ENCODE measurements around the gene IL16.
A peak's percentile ranks its signal among the peaks of the same experiment; 100 is the strongest.

IL16 gene

DNA sequence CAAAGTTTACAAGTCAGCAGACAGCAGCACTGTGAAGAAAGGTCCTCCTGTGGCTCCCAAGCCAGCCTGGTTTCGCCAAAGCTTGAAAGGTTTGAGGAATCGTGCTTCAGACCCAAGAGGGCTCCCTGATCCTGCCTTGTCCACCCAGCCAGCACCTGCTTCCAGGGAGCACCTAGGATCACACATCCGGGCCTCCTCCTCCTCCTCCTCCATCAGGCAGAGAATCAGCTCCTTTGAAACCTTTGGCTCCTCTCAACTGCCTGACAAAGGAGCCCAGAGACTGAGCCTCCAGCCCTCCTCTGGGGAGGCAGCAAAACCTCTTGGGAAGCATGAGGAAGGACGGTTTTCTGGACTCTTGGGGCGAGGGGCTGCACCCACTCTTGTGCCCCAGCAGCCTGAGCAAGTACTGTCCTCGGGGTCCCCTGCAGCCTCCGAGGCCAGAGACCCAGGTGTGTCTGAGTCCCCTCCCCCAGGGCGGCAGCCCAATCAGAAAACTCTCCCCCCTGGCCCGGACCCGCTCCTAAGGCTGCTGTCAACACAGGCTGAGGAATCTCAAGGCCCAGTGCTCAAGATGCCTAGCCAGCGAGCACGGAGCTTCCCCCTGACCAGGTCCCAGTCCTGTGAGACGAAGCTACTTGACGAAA, 103.1 kb downstream of the IL16 start:
- in situ Hi-C loops (cut with MboI; ENCODE audit: low sequenced_read_pairs, unreplicated experiment): no loop called here
- TF ChIP-seq, protein P1, sequence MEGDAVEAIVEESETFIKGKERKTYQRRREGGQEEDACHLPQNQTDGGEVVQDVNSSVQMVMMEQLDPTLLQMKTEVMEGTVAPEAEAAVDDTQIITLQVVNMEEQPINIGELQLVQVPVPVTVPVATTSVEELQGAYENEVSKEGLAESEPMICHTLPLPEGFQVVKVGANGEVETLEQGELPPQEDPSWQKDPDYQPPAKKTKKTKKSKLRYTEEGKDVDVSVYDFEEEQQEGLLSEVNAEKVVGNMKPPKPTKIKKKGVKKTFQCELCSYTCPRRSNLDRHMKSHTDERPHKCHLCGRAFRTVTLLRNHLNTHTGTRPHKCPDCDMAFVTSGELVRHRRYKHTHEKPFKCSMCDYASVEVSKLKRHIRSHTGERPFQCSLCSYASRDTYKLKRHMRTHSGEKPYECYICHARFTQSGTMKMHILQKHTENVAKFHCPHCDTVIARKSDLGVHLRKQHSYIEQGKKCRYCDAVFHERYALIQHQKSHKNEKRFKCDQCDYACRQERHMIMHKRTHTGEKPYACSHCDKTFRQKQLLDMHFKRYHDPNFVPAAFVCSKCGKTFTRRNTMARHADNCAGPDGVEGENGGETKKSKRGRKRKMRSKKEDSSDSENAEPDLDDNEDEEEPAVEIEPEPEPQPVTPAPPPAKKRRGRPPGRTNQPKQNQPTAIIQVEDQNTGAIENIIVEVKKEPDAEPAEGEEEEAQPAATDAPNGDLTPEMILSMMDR (IDR thresholded peaks at IDR 0.05; ENCODE audit: borderline replicate concordance, control extremely low read depth, extremely low read depth, insufficient read depth, missing control alignments): no peak

DNA sequence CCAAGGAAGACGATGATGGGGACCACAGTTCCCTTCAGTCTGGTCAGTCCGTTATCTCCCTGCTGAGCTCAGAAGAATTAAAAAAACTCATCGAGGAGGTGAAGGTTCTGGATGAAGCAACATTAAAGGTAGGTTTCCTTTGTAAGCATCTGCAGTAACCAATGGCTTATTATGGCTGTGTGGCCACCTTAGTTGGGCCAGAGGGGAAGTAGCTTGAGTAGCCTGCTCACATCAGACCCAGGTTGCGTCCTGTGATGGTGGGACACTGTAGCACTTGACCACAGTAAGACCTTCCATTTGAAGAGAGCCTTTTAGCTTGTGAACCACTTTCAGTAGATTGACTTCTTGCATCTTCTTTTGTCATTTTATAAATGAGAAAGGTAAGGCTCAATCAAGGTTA, 104.7 kb downstream of the IL16 start:
- in situ Hi-C loops (cut with MboI; ENCODE audit: low sequenced_read_pairs, unreplicated experiment): no loop called here
- TF ChIP-seq, protein P1 (IDR thresholded peaks at IDR 0.05; ENCODE audit: borderline replicate concordance, control extremely low read depth, extremely low read depth, insufficient read depth, missing control alignments): no peak
- DNase-seq (ENCODE audit: low spot score): no peak

More for the DNA sequence above, 103.1 kb downstream of the IL16 start:
- no peak for DNase-seq (ENCODE audit: low spot score)

DNA sequence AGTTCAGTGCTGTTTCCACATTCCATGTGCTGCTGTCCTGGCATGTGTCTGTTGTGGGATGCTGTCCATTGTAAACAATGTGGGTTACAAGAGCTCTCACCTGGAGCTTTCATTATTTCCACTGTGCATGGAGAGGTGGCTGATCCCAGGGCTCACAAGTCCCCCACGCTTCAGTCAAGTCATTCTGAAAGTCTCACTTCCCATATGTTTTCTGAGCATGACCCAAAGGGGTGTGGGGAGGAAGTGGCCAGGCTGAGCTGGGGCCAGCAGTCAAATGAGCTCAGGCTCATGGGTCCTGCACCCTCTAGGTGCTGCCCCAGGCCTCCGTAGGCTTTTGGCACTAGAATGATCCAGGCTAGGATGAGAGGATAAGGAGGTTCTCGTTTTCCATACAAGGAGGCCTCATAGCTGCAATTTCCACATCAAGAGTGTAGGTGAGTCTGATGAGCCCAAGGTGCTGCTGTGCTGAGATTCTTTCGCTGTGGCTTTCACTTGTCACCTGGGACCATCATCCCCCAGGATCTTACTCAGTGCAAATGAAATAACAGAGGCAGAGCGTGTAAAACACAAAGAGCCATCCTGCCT, 105.2 kb downstream of the IL16 start:
- TF ChIP-seq, protein P1 (IDR thresholded peaks at IDR 0.05; ENCODE audit: borderline replicate concordance, control extremely low read depth, extremely low read depth, insufficient read depth, missing control alignments): no peak
- DNase-seq (ENCODE audit: low spot score): peak; percentile 63
- in situ Hi-C loops (cut with MboI; ENCODE audit: low sequenced_read_pairs, unreplicated experiment): no loop called here

DNA sequence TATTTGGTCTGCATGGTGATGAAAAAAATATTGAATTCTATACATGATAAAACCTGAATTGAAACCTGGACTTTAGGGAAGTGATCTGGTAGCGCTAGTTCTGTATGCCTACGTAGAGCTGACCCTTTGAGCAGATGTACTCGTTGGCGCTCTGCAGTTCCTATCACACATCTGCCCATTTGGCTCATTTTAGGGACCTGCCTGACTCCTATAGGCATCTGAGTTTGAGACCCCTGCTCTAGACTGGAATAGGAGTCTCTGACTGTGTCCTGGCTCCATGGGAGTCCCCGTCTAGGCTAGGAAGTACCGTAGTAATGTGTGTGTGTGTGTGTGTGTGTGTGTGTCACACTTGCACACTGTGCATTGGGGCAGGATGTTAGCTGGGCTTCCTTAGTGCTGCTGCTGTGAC, 106.0 kb downstream of the IL16 start:
- in situ Hi-C loops (cut with MboI; ENCODE audit: low sequenced_read_pairs, unreplicated experiment): no loop called here
- TF ChIP-seq, protein P1 (IDR thresholded peaks at IDR 0.05; ENCODE audit: borderline replicate concordance, control extremely low read depth, extremely low read depth, insufficient read depth, missing control alignments): no peak
- DNase-seq (ENCODE audit: low spot score): no peak

DNA sequence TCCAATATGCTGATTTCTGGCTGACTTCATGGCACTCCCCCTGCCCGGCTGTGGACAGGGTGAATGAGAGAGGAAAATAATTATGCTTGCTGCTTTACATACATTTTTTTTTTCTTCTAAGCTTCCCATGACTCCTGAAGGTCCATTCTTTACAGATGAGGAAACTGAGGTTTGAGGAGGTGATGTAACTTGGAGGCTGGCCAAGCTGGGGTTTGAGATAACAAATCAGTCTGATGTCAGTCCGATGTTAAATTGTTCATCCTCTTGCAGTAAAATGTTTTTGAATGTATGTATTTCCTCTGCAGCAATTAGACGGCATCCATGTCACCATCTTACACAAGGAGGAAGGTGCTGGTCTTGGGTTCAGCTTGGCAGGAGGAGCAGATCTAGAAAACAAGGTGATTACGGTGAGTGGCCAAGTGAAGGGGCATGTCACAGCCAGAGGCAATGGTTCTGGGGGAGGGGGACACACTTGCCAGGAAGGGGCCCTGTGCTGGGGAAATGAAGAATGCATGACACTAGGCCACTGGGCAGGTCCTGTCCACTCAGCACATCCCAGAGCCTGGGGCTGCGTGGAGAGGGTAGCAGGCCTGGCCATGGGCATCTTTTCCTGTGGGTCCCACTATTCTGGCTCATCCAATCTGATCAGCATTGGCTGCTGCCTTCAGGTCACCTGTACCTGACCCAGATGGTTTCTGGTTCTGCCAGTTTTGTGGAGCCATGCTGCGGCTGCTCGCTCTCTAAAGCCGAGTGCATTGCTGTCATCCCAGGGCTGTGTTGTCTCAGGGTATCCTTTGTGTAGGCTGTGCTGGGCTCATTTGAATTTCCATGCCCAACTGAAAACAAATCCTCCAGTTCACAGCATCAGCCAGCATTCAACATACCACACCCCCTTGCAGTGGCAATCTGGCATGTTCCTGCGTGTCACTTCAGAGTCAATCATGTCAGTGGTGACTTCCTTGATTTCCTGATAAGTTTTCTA, 106.9 kb downstream of the IL16 start:
- TF ChIP-seq, protein P1 (IDR thresholded peaks at IDR 0.05; ENCODE audit: borderline replicate concordance, control extremely low read depth, extremely low read depth, insufficient read depth, missing control alignments): no peak
- in situ Hi-C loops (cut with MboI; ENCODE audit: low sequenced_read_pairs, unreplicated experiment): no loop called here
- no peak for DNase-seq (ENCODE audit: low spot score)

DNA sequence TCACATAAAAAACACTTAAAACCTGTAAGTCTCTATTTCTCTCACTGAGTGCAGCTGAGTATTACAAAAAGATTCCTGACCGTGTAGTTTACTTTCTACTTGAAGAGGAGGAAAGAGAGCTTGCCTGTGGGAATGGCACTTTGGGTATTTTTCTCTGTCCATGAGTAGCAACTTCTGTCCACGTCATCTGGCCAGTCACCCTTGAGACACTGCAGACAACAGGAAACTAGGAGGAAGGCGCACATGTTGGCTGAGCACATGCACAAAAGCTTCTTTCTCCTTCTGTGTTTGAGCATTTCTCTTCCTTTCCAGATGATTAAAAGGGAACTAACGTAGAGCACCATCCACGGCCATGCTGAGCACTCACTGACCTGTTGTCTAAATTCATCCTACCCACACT, 107.5 kb downstream of the IL16 start:
- in situ Hi-C loops (cut with MboI; ENCODE audit: low sequenced_read_pairs, unreplicated experiment): no loop called here
- TF ChIP-seq, protein P1 (IDR thresholded peaks at IDR 0.05; ENCODE audit: borderline replicate concordance, control extremely low read depth, extremely low read depth, insufficient read depth, missing control alignments): no peak
- DNase-seq (ENCODE audit: low spot score): no peak
